ENCODE measurements around the gene SLC5A6.
A peak's percentile ranks its signal among the peaks of the same experiment; 100 is the strongest.

Gene SLC5A6

DNA sequence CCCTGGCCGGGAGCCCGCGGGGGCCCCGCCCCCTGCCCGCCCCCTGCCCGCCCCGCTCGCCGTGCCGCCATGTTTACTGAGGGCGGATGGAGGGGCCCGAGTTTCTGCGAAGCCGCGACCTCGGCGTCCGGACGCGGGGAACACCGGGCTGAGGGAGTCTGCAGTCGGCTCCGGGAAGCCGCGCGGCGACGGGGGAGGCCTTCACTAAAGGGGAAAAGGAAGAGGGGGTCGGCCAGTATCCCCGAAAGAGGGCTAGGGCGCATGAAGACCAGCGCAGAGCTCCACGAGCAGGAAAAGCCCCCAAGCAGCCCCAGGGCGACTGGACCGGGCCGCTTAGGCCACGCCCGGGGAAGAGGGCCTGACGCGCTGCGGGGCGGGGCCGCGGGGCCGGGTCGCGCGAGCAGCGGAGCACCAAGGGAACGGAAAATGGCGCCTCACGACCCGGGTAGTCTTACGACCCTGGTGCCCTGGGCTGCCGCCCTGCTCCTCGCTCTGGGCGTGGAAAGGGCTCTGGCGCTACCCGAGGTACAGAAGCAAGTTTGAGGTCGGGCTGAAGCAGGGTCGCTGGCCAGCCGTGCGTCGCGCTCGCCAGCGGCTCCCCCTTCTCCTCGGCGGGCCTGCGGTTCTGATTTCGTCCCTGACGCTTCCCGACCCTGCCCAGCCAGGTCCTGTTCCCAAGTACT lies at the start of gene SLC5A6, which contains the start of gene ATRAID:
Gene SLC5A6, minus strand, starts transcription at position 326 of the 683 bp plus-strand sequence. CDS start 4,618 bp downstream, outside the sequence.
Gene ATRAID, plus strand, starts transcription at position 99 of the 683 bp plus-strand sequence. Its CDS starts 328 bp downstream, at position 427.
- TF ChIP-seq POLR2A (IDR thresholded peaks at IDR 0.05; ENCODE audit: low read depth, low read length), result peak; percentile 81
- no peak for FAIRE-seq
- DNase-seq (ENCODE audit: insufficient read length, low spot score), result peak; percentile 94

DNA sequence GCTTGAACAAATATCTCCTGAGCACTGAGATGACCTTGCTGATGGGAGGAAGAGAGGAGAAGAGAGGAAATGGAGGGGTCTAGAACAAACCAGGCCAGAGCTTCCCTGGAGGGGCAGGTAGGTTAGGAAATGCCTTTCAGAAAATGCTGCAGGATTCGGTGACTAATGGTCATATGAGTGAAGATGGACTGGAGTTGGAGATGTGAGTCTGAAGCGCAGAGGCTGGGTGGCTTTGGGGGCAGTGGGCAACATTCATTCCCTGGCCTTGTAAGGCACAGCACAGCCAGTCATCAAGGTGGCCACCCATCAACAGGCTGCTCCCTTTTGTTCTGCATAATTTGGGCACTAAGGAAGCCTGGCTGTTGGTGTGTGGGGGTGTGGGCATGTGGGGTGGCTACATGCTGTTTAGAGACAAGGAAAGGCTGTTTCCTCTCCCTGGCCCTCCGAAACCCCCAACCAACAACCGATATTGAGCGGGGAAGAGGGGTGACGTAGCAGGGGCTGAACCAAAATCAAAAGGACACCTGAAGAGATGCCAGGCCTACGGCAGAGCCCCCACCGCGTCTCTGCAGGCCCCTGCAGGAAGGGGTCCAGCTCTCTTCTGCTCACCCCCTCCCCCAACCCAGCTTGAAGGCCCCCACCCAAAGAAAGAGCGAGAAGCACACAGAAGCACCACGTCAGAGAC lies 49.3 kb upstream of the SLC5A6 start:
- no peak for FAIRE-seq
- TF ChIP-seq POLR2A (IDR thresholded peaks at IDR 0.05; ENCODE audit: low read depth, low read length), result no peak
- no peak for DNase-seq (ENCODE audit: insufficient read length, low spot score)

DNA sequence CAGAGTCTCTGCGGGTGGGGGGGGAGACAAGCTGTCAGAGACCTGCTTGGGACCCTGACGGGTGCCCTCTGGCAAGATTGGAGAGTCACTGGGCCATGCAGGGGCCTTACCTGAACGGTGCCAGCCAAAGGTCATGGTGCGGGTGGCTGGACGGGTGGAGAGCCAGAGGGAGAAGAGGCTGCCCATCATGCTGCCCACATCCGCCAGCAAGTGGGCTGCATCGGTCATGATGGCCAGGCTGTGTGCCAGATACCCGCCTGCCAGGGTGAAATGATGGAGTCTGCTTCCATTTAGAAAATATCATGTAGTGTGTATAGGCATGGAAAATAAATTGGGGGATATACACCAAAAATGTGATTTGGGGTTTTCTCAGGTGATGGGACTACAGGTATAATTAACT lies 46.0 kb upstream of the SLC5A6 start:
- no peak for FAIRE-seq
- no peak for DNase-seq (ENCODE audit: insufficient read length, low spot score)
- no peak for TF ChIP-seq POLR2A (IDR thresholded peaks at IDR 0.05; ENCODE audit: low read depth, low read length)

DNA sequence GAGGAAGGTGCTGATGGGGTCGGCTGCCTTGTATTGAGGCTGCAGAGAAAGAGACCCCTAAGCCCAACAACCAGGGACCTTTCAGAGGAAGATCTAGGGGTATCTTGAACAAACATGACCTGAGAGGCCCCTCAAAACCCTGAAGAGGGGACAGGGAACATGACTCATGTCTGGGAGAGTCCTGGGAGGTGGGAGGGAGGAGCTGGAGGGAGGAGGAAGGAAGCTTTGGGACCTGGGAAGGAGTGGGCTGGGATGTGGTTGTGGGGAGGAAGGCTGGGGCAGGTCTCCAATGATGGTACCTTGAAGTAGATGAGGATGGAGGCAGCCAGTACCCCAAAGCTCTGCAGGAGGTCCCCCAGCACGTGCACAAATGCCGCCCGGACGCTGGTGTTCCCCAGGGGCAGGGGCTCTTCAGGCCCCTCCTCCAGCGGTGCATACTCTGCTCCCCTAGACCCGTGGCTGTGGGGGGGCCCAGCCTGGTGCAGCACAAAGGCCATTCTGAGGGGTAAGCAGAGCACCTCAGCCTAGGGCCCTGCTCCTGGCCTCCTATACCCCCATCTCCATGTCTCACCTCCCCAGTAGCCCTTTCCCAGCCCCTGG lies 44.9 kb upstream of the SLC5A6 start:
- DNase-seq (ENCODE audit: insufficient read length, low spot score) (no peak), FAIRE-seq (no peak)
- TF ChIP-seq POLR2A (IDR thresholded peaks at IDR 0.05; ENCODE audit: low read depth, low read length), result no peak

DNA sequence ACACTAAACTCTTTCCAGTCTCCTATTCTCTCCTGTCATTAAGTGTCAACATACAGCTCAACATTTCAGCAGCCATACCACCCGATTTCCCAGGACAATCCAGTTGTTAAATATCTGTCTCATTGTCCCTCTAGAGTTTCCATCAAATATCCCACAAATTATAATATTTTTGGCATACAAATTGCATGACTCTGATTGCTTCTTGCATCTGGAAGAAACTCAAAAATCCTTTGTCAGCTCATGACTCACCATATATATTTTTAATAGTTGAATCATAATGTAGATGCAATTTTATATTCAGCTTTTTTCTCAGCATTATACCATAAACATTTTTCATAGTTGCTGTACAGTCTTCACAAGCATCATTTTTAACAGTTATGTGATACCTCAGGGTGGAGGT lies 43.6 kb upstream of the SLC5A6 start:
- FAIRE-seq (no peak), DNase-seq (ENCODE audit: insufficient read length, low spot score) (no peak)
- TF ChIP-seq POLR2A (IDR thresholded peaks at IDR 0.05; ENCODE audit: low read depth, low read length), result no peak

DNA sequence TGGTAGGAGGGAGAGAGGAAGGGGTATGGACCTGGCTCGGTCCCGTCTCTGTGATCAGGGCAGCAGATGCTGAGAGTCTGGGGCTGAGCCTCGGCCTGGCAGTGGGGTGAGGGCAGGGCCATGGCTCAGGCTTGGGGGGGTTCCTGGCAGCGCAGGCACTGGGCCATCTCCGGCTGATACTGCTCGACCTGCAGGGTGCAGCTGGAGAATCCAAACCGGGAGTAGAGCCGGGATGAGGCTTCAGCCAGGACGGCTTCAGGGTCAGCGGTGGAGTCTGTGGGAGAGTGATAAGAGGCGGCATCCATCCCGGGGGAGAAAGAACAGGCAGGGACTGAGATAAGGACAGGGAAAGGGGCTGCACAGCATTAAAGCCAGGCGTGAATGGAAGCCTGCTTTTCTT lies 43.1 kb upstream of the SLC5A6 start:
- DNase-seq (ENCODE audit: insufficient read length, low spot score) (no peak), FAIRE-seq (no peak)
- no peak for TF ChIP-seq POLR2A (IDR thresholded peaks at IDR 0.05; ENCODE audit: low read depth, low read length)

DNA sequence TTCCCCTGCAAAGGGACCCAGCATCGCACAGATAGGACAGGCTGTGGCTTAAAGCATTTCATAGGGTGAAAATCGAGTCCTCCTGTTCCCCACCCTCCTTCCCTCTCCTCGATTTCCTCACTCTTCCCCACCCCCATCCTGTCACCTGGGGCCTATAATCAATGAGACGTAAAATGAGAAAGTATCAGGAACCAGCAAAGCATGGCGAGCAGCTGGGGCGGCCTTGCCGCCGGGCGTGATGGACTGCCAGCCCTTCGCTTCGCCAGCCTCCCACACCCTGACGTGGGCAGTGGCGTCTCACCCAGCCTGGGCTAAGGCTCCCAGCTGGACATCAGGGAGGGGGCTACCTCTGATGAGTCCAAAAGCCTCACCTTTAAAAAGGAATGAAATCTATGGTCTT lies 39.7 kb upstream of the SLC5A6 start:
- no peak for FAIRE-seq
- no peak for TF ChIP-seq POLR2A (IDR thresholded peaks at IDR 0.05; ENCODE audit: low read depth, low read length)
- no peak for DNase-seq (ENCODE audit: insufficient read length, low spot score)

DNA sequence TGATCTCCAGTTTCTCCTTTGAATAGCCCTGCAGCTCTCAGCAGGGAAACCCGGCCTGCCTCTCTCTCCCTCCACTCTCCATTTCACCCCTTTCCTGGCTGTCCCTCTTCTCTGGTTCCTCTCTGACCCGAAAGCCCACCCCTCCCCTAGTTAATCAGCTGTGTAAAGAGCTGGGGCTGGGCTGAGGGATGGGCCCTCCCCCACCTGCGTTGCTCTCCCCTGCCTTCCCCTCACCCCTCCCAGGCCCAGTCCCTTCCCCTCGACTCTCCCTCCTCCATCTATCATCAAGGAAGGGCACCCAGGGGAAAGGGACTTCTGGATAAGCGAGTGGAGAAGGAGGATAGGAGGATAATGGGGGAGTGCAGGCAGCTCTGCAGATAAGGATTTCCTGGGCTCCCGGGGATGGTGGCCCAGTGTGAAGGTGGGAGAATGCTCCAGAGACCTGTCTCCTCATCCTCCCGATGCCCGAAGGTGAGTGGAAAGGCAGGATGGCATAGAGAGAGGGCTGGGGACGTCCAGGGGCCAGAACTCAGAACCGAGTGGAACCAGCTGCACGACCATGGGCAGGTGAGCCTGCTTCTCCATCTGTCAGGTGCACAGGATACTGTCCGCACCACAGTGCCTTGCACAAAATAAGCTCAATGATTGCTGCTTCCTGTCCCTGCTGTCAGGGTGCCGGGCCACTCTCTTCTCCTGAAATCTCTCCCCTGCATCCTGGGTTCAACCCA lies 38.7 kb upstream of the SLC5A6 start:
- FAIRE-seq (no peak), DNase-seq (ENCODE audit: insufficient read length, low spot score) (no peak)
- TF ChIP-seq POLR2A (IDR thresholded peaks at IDR 0.05; ENCODE audit: low read depth, low read length), result no peak

DNA sequence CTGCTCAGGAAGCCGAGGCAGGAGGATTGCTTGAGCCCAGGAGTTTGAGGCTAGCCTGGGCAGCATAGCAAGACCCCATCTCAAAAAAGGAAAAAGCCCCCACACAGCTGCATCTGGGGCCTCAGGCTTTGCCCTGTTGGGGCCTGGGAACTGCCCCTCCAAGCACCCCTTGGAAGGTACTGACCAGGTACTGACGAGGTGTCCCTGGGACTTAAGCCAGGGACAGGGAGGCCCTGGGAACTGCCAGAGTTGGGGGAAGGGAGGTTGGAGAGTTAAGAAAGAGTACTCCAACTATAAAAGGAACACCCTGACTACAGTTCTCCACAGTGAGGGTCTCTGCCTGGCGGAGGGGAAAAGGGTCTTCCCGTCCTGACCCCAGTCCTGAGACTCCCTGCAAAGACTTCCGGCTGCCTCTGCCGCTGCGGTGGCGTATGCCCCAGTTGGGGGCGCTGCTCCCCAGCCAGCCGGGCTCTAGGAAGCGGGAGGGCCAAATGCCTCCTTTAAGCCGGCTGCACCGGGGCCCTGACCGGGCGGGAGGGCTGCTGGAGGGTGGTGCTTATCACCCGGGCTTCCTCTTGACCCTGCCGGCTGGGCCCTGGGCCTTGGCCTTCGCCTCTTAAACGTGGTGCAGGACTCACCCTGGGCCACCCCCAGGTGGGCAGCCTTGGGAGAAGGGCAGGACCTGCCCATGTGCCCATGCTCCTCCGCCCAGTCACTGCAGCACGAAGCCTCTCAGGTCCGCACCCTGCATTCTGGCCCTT lies 38.0 kb upstream of the SLC5A6 start:
- DNase-seq (ENCODE audit: insufficient read length, low spot score) (no peak), FAIRE-seq (no peak)
- TF ChIP-seq POLR2A (IDR thresholded peaks at IDR 0.05; ENCODE audit: low read depth, low read length), result no peak

DNA sequence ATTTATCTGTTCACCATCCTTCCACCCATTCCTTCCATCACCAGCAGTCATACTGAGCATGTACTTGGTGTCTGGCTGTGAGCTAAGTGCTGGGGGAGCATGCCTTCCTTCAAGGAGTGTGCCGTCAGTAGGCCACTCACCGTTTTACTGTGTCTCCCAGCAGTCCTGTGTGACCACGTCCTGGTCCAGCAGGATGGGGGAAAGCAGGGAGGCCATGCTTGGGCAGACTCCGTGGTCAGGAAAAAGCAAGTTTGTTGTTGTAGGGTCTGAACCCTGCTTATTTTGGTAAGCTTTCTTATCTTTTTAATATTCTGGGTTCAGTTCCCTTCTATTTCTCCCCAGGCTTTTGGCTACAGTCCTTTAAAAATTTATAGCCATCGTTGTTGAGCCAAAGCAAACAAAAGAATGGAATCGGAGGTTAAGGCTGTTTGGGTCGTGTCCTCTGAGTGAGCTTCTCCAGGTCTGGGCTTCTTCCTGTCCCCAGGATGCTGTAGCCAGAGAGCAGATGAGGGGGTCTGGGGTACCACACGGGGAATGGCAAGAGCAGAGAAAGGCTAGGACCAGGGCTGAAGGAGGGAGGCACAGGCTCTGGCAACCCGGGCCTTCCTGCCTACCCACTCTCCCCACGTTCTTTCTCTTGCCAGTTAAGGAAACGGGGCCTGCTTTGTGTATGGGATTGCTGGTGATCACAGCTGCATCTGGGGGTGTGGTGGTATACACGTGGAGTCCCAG lies 37.3 kb upstream of the SLC5A6 start:
- TF ChIP-seq POLR2A (IDR thresholded peaks at IDR 0.05; ENCODE audit: low read depth, low read length), result no peak
- DNase-seq (ENCODE audit: insufficient read length, low spot score) (no peak), FAIRE-seq (no peak)

DNA sequence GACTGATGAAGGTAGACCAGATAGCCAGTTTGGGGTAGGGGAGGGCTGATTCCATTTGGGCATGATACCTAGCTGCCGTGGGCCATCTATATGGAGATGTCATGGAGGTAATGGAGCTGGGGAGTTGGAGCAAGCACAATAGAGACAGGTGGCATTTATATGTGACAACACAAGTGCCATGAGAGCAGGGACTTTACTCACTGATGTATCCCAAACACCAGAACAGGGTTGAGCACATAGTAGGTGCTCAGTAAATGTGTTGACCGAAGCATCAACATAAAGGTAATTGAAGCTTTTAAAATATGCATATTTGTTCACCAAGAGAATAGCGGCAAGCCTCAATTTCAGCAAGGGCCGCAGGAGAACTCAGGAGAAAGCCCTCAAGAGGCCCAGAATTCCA lies 35.8 kb upstream of the SLC5A6 start:
- FAIRE-seq, result no peak
- TF ChIP-seq POLR2A (IDR thresholded peaks at IDR 0.05; ENCODE audit: low read depth, low read length), result no peak
- DNase-seq (ENCODE audit: insufficient read length, low spot score), result no peak

DNA sequence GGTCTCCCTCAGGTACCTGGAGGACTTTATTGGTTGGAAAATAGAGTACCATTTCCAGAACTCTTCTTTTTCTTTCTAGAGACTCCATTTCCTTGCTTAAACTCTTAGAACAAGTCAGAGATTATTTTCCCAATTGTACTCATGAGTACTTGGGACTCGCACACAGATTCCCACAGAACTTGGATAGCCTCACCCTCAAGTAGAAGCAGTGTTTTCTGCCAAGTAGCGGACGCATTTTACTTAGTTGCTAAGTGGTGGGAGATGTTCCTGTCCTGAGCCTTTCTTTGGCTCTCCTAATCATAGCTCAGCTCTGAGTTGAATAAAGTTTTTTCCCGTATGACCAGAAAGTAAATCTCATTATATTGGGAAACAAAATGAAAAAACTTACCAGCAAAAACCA lies 33.6 kb upstream of the SLC5A6 start:
- TF ChIP-seq POLR2A (IDR thresholded peaks at IDR 0.05; ENCODE audit: low read depth, low read length), result no peak
- DNase-seq (ENCODE audit: insufficient read length, low spot score), result no peak
- FAIRE-seq, result no peak

DNA sequence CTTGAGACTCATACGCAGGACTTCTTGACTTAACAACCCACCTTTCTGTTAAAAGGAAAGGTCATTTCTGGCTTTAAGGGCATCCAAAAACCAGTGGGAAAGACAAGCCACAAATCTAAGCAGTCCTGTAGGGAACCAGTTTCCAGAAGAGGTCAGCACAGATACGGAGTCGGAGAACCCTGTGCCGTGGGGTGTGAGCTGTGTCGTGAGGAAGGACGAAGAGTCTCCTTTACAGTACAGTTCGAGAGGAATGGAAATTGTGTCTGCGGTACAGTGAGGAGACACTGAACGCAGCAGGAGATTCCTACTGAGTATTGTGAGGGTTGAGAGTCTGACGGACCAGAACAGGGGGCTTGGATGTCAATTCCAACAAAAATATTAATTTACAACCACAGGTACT lies 33.0 kb upstream of the SLC5A6 start:
- FAIRE-seq (no peak), DNase-seq (ENCODE audit: insufficient read length, low spot score) (no peak)
- no peak for TF ChIP-seq POLR2A (IDR thresholded peaks at IDR 0.05; ENCODE audit: low read depth, low read length)
